Subcutaneous abdominal adipose tissue (tissue), 5 donors: ENCODE measurements around the gene HEXIM1.

Experiments used
- H3K27ac ChIP-seq: one replicate; pipeline ENCODE4 v1.7.0; 2013; ENCODE audit warnings: low read depth, mild to moderate bottlenecking, inconsistent platforms, low read length, moderate library complexity
- H3K27me3 ChIP-seq, 5 donors: one replicate each; pipeline ENCODE4 v1.7.0; 2013; ENCODE audit warnings: low read length in 5 of 5, inconsistent platforms in 1 of 5; ENCODE audit not compliant: control insufficient read depth in 5 of 5, insufficient read depth in 4 of 5
- H3K36me3 ChIP-seq, 5 donors: one replicate each; pipeline ENCODE4 v1.7.0; 2013; ENCODE audit warnings: low read length in 5 of 5; ENCODE audit not compliant: control insufficient read depth in 5 of 5, insufficient read depth in 5 of 5
- H3K4me1 ChIP-seq, 5 donors: one replicate each; pipeline ENCODE4 v1.7.0; 2013; ENCODE audit warnings: low read length in 5 of 5, mild to moderate bottlenecking in 3 of 5, moderate library complexity in 1 of 5; ENCODE audit not compliant: control insufficient read depth in 5 of 5, insufficient read depth in 5 of 5
- H3K4me3 ChIP-seq, 5 donors: one replicate each; pipeline ENCODE4 v1.7.0; 2013; ENCODE audit warnings: low read length in 5 of 5, low read depth in 1 of 5
- H3K9ac ChIP-seq, 5 donors: one replicate each; pipeline ENCODE4 v1.7.0; 2013; ENCODE audit warnings: low read length in 5 of 5, mild to moderate bottlenecking in 4 of 5, moderate library complexity in 3 of 5
- H3K9me3 ChIP-seq, 5 donors: one replicate each; pipeline ENCODE4 v1.7.0; 2013; ENCODE audit warnings: low read length in 5 of 5; ENCODE audit not compliant: control insufficient read depth in 5 of 5
- donor health status: healthy.
- donor health status: healthy.
- donor health status: healthy.
- donor health status: healthy.
- donor health status: healthy.

HEXIM1 gene

GRCh38 chr17:45135192-45135977, 12.9 kb upstream of the HEXIM1 start, which contains the start of gene ACBD4:
Gene ACBD4, plus strand, starts transcription at chr17:45135687. Its CDS starts 458 bp downstream, at chr17:45136145.
- H3K9ac ChIP-seq = peak within 1 kb of the TSS in 4 of 5 donors; percentile 62 to 90 (median 71)
- peaks cover 0 to 8% (median 0%) of the 10 kb centered on the region in 5 donors for H3K36me3 ChIP-seq
- H3K27ac ChIP-seq = peak within 1 kb of the TSS; percentile 78
- no peaks in the 10 kb centered on the region for H3K9me3 ChIP-seq
- peaks cover 5 to 56% (median 53%) of the 10 kb centered on the region in 5 donors for H3K4me1 ChIP-seq
- no peaks in the 10 kb centered on the region for H3K27me3 ChIP-seq
- peak within 1 kb of the TSS; percentile 52 to 85 (median 81) for H3K4me3 ChIP-seq

- H3K27me3 ChIP-seq = no peaks in the 10 kb centered on the region
- H3K36me3 ChIP-seq = peaks cover 0 to 8% (median 0%) of the 10 kb centered on the region in 5 donors
- H3K9ac ChIP-seq = peak overlapping the region in 4 of 5 donors; percentile 62 to 90 (median 71)
- H3K4me3 ChIP-seq = peak overlapping the region; percentile 52 to 85 (median 81)
- peak overlapping the region; percentile 78 for H3K27ac ChIP-seq
- no peaks in the 10 kb centered on the region for H3K9me3 ChIP-seq
- peaks cover 5 to 48% (median 46%) of the 10 kb centered on the region in 5 donors for H3K4me1 ChIP-seq
Measured at GRCh38 chr17:45135978-45136791, 12.1 kb upstream of the HEXIM1 start.

DNA sequence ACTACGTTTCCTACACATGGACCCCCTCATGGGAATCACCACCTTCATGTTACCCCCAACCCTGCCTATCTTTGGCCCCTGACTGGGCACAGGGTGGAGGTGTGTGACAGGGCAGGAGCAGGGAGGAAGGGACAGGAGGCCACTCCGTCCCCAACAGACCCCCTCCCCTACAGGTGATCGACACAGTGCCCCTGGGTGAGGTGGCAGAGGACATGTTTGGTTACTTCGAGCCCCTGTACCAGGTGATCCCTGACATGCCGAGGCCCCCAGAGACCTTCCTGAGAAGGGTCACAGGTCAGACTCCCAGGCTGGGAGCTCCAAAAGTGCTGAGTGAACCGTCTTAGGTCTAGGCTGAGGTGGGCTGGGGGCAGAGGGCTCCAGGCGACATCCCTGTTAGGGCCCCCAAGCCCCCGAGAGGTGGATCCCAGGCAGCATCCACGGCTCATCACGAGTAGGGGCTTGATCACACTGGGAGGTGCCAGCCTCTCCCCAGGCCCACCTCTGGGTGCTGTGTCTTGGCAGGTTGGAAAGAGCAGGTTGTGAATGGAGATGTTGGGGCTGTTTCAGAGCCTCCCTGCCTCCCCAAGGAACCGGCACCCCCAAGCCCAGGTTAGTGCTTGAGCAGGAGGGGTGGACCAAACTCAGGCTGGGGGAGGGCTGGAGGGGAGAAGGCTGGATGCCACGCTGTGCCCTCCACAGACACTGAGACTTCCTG, 11.3 kb upstream of the HEXIM1 start:
- peaks cover 0 to 8% (median 0%) of the 10 kb centered on the region in 5 donors for H3K36me3 ChIP-seq
- H3K27me3 ChIP-seq = no peaks in the 10 kb centered on the region
- no peaks in the 10 kb centered on the region for H3K9me3 ChIP-seq
- peaks cover 5 to 40% (median 37%) of the 10 kb centered on the region in 5 donors for H3K4me1 ChIP-seq
- H3K9ac ChIP-seq = peak overlapping the region in 2 of 5 donors; percentile 2 to 63
- peak overlapping the region in 2 of 5 donors; percentile 81 to 83 for H3K4me3 ChIP-seq
- no peak overlapping the region for H3K27ac ChIP-seq

DNA sequence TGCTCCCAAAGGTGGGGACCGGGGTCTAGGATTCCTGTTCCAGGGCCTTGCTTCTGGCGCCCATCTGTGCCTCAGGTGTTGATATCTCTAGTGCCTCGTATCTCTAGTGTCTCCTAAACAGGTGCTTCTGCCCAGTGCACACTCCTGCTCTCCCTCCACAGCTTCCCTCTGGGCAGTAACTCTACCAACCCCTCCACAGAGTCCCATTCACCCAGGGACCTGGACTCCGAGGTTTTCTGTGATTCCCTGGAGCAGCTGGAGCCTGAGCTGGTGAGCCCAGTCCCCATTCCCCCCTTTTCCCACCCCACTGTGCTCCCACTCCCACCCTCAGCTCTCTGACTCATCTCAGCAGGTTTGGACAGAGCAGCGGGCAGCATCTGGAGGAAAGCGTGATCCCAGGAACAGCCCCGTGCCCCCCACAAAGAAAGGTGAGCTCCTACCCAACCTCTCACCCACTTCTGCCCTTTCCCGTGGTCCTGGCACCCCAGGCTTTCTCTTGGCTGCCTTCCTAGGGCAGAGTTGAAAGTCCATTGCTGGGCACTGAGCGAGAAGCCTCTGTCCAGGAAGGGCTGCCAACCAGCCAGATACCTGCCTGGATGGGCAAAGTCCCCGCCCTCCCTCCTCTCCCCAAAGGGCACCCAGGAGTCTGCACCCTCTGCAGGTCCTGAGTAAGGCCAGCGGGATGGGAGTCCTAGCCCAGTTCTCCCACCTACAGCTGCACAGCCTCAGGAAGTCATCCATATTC, 10.5 kb upstream of the HEXIM1 start:
- Histone ChIP-seq H3K4me1 (peaks cover 5 to 38% (median 34%) of the 10 kb centered on the region in 5 donors), H3K9me3 (no peaks in the 10 kb centered on the region), H3K27me3 (no peaks in the 10 kb centered on the region), H3K9ac (peak overlapping the region in 2 of 5 donors; percentile 2 to 4), H3K36me3 (peaks cover 0 to 8% (median 0%) of the 10 kb centered on the region in 5 donors), H3K4me3 (no peak overlapping the region), H3K27ac (no peak overlapping the region)

DNA sequence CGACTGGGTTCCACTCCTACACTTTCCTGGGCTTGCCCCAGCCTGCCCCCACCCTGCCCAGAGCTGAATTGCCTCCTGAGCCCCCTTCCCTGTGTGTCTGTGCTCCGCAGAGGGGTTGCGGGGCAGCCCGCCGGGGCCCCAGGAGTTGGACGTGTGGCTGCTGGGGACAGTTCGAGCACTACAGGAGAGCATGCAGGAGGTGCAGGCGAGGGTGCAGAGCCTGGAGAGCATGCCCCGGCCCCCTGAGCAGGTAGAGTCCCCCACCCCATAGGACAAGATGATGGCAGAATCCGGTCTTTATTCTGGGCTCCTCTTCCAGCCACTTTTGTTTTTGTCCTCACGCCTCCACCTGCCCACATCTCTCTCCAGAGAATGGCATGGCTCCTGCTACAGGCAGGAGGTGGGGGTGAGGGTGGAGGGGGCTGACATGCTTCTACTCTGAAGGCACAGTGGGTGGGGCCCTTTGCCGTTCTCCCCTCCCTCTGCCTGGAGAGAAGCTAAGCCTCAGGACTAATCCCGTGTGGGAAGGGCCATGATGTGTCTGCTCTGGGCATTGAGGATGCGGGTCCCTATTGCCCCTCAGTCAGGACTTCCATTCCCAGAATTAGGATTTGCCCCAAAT, 9.3 kb upstream of the HEXIM1 start:
- H3K27me3 ChIP-seq = no peaks in the 10 kb centered on the region
- H3K4me1 ChIP-seq = peaks cover 7 to 41% (median 39%) of the 10 kb centered on the region in 5 donors
- H3K36me3 ChIP-seq = peaks cover 0 to 8% (median 0%) of the 10 kb centered on the region in 5 donors
- no peak overlapping the region for H3K9ac ChIP-seq
- H3K4me3 ChIP-seq = no peak overlapping the region
- no peaks in the 10 kb centered on the region for H3K9me3 ChIP-seq
- H3K27ac ChIP-seq = no peak overlapping the region

DNA sequence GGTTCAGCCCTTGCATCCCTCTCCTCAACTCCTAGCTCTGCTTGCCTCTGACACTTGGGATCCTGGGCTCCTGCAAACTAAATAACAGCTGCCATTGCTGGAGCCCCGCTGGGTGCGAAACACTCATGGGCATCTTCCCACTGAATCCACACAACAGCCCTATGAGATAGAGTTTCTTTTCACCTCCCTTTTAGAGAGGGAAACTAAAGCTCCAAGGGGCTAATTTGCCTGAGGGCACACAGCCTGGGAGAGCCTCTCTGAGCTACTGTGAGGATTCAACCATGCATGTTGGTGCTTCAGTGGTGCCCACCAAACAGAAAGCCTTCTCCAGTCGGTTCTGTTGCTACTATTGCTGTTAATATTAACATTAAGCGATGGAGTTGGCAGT, 8.7 kb upstream of the HEXIM1 start:
- Histone ChIP-seq H3K9ac (no peak overlapping the region), H3K27ac (no peak overlapping the region), H3K36me3 (peaks cover 0 to 8% (median 0%) of the 10 kb centered on the region in 5 donors), H3K4me3 (no peak overlapping the region), H3K27me3 (no peaks in the 10 kb centered on the region), H3K4me1 (peaks cover 7 to 45% (median 43%) of the 10 kb centered on the region in 5 donors), H3K9me3 (no peaks in the 10 kb centered on the region)

- peaks cover 8 to 44% (median 42%) of the 10 kb centered on the region in 5 donors for H3K4me1 ChIP-seq
- H3K9me3 ChIP-seq = no peaks in the 10 kb centered on the region
- H3K27ac ChIP-seq = peak overlapping the region; percentile 97
- peaks cover 0 to 8% (median 0%) of the 10 kb centered on the region in 5 donors for H3K36me3 ChIP-seq
- H3K4me3 ChIP-seq = peak overlapping the region in 3 of 5 donors; percentile 57 to 61 (median 59)
- peak overlapping the region in 4 of 5 donors; percentile 56 to 86 (median 76) for H3K9ac ChIP-seq
- peaks cover 0 to 2% (median 0%) of the 10 kb centered on the region in 5 donors for H3K27me3 ChIP-seq
Measured at GRCh38 chr17:45143094-45143670, 5.1 kb upstream of the HEXIM1 start.

- Histone ChIP-seq H3K9me3 (no peaks in the 10 kb centered on the region), H3K27me3 (peaks cover 0 to 3% (median 0%) of the 10 kb centered on the region in 5 donors), H3K4me1 (peaks cover 12 to 48% (median 43%) of the 10 kb centered on the region in 5 donors), H3K9ac (peak overlapping the region; percentile 56 to 86 (median 74)), H3K4me3 (peak overlapping the region; percentile 44 to 61 (median 57)), H3K36me3 (peaks cover 0 to 8% (median 0%) of the 10 kb centered on the region in 5 donors), H3K27ac (peak overlapping the region; percentile 97)
Measured at GRCh38 chr17:45143767-45144198, 4.5 kb upstream of the HEXIM1 start.
